ENCODE measurements around the gene LRBA. TPM values are rescaled to one million over a fixed set of nuclear protein-coding genes. Genes with fewer than 3 reads are reported as not detected.

The LRBA gene
- total RNA-seq, 1 donor from 2014 or later, result 46.2 TPM

DNA sequence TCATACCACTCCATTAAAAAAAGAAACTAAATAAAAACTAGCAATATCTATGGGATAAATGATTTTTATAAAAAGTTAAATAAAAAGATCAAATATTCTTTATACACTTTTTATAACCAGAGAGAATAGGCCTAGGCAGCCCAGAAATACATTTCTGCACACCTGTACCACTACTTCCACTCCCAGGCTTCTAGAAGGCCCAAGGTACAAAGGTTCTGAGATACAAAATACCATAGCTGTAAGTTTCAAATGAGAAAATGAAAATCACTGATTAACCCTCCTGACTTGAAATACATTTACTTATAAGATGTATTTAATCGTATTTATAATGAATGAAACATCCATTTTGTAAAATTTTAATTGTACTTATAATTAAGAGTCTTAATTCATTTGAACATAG, 659.7 kb downstream of the LRBA start:
- ATAC-seq, result no peak
- Histone ChIP-seq H3K27me3 (ENCODE audit: low read depth) (no peaks in the 10 kb centered on the region), H3K4me1 (no peaks in the 10 kb centered on the region), H3K27ac (no peak overlapping the region), H3K4me3 (no peak overlapping the region), H3K9me3 (no peaks in the 10 kb centered on the region), H3K36me3 (no peaks in the 10 kb centered on the region)
- intact Hi-C loops (cut with DNase I), result no loop called here
- DNase-seq, result no peak
- TF ChIP-seq, protein P1, sequence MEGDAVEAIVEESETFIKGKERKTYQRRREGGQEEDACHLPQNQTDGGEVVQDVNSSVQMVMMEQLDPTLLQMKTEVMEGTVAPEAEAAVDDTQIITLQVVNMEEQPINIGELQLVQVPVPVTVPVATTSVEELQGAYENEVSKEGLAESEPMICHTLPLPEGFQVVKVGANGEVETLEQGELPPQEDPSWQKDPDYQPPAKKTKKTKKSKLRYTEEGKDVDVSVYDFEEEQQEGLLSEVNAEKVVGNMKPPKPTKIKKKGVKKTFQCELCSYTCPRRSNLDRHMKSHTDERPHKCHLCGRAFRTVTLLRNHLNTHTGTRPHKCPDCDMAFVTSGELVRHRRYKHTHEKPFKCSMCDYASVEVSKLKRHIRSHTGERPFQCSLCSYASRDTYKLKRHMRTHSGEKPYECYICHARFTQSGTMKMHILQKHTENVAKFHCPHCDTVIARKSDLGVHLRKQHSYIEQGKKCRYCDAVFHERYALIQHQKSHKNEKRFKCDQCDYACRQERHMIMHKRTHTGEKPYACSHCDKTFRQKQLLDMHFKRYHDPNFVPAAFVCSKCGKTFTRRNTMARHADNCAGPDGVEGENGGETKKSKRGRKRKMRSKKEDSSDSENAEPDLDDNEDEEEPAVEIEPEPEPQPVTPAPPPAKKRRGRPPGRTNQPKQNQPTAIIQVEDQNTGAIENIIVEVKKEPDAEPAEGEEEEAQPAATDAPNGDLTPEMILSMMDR (IDR thresholded peaks at IDR 0.05), result no peak

DNA sequence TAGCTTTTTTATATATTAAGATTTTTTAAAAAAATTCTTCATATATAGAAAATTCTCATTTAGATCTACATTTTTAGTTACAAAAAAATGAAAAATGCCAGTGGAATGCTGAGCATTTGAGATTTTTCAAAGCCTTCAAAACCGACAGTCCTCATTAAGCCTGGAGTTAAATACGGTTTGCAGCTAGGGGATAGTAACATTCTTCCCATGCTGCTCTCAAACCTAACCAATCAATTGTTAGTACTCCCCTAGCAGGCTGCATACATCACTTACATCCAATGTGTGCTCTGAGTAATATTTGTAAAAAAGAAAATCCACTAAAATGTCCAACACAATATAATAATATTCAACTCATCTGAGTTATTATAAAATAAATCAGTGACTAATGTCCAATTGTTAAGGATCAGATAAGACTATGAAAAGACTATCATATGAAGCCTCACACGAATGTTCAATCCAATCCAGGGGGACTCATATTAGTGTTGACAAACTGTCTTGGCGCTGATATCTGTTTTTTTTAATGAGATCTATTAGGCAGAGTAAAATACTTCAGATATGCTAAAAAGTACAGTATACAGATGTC, 660.8 kb downstream of the LRBA start:
- TF ChIP-seq, protein P1 (IDR thresholded peaks at IDR 0.05), result no peak
- no peak overlapping the region for H3K4me3 ChIP-seq
- DNase-seq, result no peak

DNA sequence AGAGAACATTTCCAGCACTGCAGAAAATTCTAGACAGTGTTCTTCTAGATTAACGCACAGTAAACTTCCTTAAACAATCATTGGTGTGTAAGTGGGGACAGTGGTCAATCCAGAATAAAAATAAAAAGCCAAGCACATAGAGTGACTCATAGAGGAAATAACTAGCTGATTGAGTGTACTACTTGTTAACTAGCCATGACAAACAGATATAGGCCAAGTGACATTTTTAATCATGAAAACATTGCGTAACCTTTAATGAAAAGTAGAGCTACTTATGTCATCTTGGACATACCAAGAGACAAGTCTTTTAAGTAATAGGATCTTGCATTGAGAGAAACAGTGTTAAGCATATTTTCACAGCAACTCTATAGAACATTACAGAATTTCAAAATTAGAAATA, 667.0 kb downstream of the LRBA start:
- H3K9me3 ChIP-seq, result no peaks in the 10 kb centered on the region
- intact Hi-C loops (cut with DNase I), result no loop called here
- peak; percentile 56 to 74 for ATAC-seq

More for the DNA sequence above, 660.8 kb downstream of the LRBA start:
- H3K4me1 ChIP-seq, result no peaks in the 10 kb centered on the region
- no peaks in the 10 kb centered on the region for H3K9me3 ChIP-seq
- intact Hi-C loops (cut with DNase I), result no loop called here
- H3K36me3 ChIP-seq, result no peaks in the 10 kb centered on the region
- no peak overlapping the region for H3K27ac ChIP-seq
- ATAC-seq, result no peak
- H3K27me3 ChIP-seq (ENCODE audit: low read depth), result no peaks in the 10 kb centered on the region

DNA sequence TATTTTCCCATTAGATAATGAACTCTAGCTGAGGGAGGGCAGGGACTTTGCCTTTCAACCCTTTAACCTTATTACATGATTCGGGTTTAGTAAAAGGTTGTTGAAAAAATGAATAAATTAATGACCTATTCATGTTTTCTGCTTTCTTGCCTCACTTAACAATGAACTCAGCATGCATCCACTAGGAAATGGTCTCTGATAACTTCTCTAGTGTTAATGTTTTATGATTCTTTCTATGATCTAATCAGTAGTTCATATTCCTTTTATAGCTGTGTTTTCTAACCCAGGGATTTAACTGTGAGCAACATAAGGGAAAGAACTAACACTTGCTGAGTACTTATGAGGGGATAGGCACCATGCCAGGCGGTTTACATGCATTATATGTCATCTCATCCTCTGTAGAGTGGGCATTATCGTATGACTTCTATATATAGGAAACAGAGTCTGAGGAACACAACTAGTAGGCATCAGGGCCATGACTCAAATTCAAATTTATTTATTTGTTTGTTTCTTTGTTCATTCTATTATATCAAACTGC, 669.8 kb downstream of the LRBA start:
- no peak overlapping the region for H3K4me3 ChIP-seq
- no peak for DNase-seq
- no peaks in the 10 kb centered on the region for H3K9me3 ChIP-seq
- no peaks in the 10 kb centered on the region for H3K27me3 ChIP-seq (ENCODE audit: low read depth)
- no peaks in the 10 kb centered on the region for H3K4me1 ChIP-seq
- intact Hi-C loops (cut with DNase I), result no loop called here
- TF ChIP-seq, protein P1 (IDR thresholded peaks at IDR 0.05), result no peak
- no peak overlapping the region for H3K27ac ChIP-seq
- no peaks in the 10 kb centered on the region for H3K36me3 ChIP-seq
- ATAC-seq, result no peak

More for the DNA sequence above, 667.0 kb downstream of the LRBA start:
- no peaks in the 10 kb centered on the region for H3K27me3 ChIP-seq (ENCODE audit: low read depth)
- DNase-seq, result no peak
- no peak overlapping the region for H3K4me3 ChIP-seq
- H3K4me1 ChIP-seq, result no peaks in the 10 kb centered on the region
- no peaks in the 10 kb centered on the region for H3K36me3 ChIP-seq
- TF ChIP-seq, protein P1 (IDR thresholded peaks at IDR 0.05), result no peak
- no peak overlapping the region for H3K27ac ChIP-seq

DNA sequence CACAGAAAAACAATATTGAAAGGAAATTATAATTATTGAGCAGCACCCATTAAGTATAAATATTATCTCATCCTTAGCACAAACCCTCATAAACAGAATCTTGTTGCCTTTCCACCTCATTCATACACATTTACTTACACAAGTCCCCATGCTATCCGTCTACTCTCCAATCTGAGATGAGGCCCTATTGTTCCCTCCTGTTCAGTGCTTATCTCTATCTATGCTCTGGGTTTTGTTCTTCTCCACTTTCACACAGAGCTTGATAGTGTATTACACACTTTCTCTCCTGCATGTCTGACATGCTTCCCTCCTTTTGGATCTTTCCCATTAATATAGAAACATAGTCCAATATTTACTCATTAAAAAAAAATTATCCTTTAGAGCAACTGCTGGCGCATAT, 671.3 kb downstream of the LRBA start:
- H3K9me3 ChIP-seq, result no peaks in the 10 kb centered on the region
- DNase-seq (no peak), ATAC-seq (no peak)
- no peak overlapping the region for H3K4me3 ChIP-seq
- TF ChIP-seq, protein P1 (IDR thresholded peaks at IDR 0.05), result no peak
- intact Hi-C loops (cut with DNase I), result no loop called here
- H3K4me1 ChIP-seq, result no peaks in the 10 kb centered on the region
- no peaks in the 10 kb centered on the region for H3K27me3 ChIP-seq (ENCODE audit: low read depth)
- no peak overlapping the region for H3K27ac ChIP-seq
- H3K36me3 ChIP-seq, result no peaks in the 10 kb centered on the region

All from lower lobe of right lung (tissue), 2 donors.